Measurements from ENCODE around the gene IL34. TPM values are rescaled to one million over a fixed set of nuclear protein-coding genes. Genes with fewer than 3 reads are reported as not detected.

Gene IL34
- total and polyA plus RNA-seq, 2 of the 13 experiments (the other 11 are each of a cell fraction or from before 2014, with no cell fraction given) = 1.2 to 1.3 TPM

GRCh38 chr16:70689035-70689969, 42.9 kb downstream of the IL34 start (continued):
- no peak for TF ChIP-seq ATF6 (CRISPR knock-in tag; conservative IDR thresholded peaks at IDR 0.05)
- TF ChIP-seq HES4 (CRISPR knock-in tag; IDR thresholded peaks at IDR 0.05; ENCODE audit: borderline replicate concordance) = 0 out of 2 replicates have a peak, but pooled peaks have one; percentile 60
- TF ChIP-seq HNRNPK (IDR thresholded peaks at IDR 0.05; ENCODE audit: low read depth, low read length, poor library complexity, severe bottlenecking) = no peak
- TF ChIP-seq BRF2 (CRISPR knock-in tag; IDR thresholded peaks at IDR 0.05) = no peak
- TF ChIP-seq ETV5 (CRISPR knock-in tag; IDR thresholded peaks at IDR 0.05; ENCODE audit: borderline replicate concordance) = no peak; the same call in 1 of the 2 replicates
- TF ChIP-seq, protein P1, sequence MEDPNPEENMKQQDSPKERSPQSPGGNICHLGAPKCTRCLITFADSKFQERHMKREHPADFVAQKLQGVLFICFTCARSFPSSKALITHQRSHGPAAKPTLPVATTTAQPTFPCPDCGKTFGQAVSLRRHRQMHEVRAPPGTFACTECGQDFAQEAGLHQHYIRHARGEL (CRISPR knock-in tag; IDR thresholded peaks at IDR 0.05) = no peak
- no peak for TF ChIP-seq HMG20B (CRISPR knock-in tag; conservative IDR thresholded peaks at IDR 0.05)
- peak; percentile 72 for TF ChIP-seq PAXIP1 (CRISPR knock-in tag; conservative IDR thresholded peaks at IDR 0.05)
- no peak for TF ChIP-seq RBFOX2 (IDR thresholded peaks at IDR 0.05; ENCODE audit: low read depth, low read length)
- TF ChIP-seq SRSF9 (IDR thresholded peaks at IDR 0.05; ENCODE audit: borderline replicate concordance, insufficient read depth, low read depth, low read length, poor library complexity, severe bottlenecking) = no peak
- no peak for TF ChIP-seq SAFB2 (CRISPR knock-in tag; IDR thresholded peaks at IDR 0.05; ENCODE audit: borderline replicate concordance, low read depth)
- TF ChIP-seq, protein P2, sequence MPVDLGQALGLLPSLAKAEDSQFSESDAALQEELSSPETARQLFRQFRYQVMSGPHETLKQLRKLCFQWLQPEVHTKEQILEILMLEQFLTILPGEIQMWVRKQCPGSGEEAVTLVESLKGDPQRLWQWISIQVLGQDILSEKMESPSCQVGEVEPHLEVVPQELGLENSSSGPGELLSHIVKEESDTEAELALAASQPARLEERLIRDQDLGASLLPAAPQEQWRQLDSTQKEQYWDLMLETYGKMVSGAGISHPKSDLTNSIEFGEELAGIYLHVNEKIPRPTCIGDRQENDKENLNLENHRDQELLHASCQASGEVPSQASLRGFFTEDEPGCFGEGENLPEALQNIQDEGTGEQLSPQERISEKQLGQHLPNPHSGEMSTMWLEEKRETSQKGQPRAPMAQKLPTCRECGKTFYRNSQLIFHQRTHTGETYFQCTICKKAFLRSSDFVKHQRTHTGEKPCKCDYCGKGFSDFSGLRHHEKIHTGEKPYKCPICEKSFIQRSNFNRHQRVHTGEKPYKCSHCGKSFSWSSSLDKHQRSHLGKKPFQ (CRISPR knock-in tag; IDR thresholded peaks at IDR 0.05; ENCODE audit: insufficient replicate concordance) = no peak
- TF ChIP-seq ZNF629 (CRISPR knock-in tag; conservative IDR thresholded peaks at IDR 0.05) = no peak
- no peak for TF ChIP-seq ZNF546 (CRISPR knock-in tag; conservative IDR thresholded peaks at IDR 0.05)
- TF ChIP-seq ZIK1 (CRISPR knock-in tag; IDR thresholded peaks at IDR 0.05; ENCODE audit: borderline replicate concordance, low read depth) = no peak
- TF ChIP-seq ZNF143 (CRISPR knock-in tag; IDR thresholded peaks at IDR 0.05) = peak; percentile 49; the same call in 1 of the 2 replicates
- TF ChIP-seq ERF (CRISPR knock-in tag; IDR thresholded peaks at IDR 0.05) = no peak
- TF ChIP-seq IKZF1 (IDR thresholded peaks at IDR 0.05) = no peak
